Natural killer cell (primary cell): ENCODE results near the gene DTX3. TPM values are rescaled to one million over a fixed set of nuclear protein-coding genes. Genes with fewer than 3 reads are reported as not detected.

Experiments
- ATAC-seq, 3 donors: fragments of 150-1000 bp in 2 of 3; fragments of 200-7000 bp in 1 of 3; cut with Tn5 transposase; 1 replicate in 1 of 3; 2 replicates in 2 of 3; pipeline ENCODE4 v1.10.0; 2021; ENCODE audit warnings: mild to moderate bottlenecking in 2 of 3, moderate library complexity in 2 of 3
- DNase-seq, 2 donors: peaks; one replicate each; pipeline versions ENCODE4 v3.0.0 to v3.0.0-alpha.2; 2013 to 2021; ENCODE audit warnings: mixed read lengths in 1 of 2
- H3K27ac ChIP-seq: one replicate; pipeline ENCODE4 v1.5.1; 2013; ENCODE audit warnings: mild to moderate bottlenecking, low read length
- H3K27me3 ChIP-seq: one replicate; pipeline ENCODE4 v1.6.1; 2013; ENCODE audit warnings: low read length; ENCODE audit not compliant: control insufficient read depth, insufficient read depth
- H3K36me3 ChIP-seq: one replicate; pipeline ENCODE4 v1.6.1; 2013; ENCODE audit warnings: low read length; ENCODE audit not compliant: control insufficient read depth, insufficient read depth
- H3K4me1 ChIP-seq: one replicate; pipeline ENCODE4 v1.6.1; 2013; ENCODE audit warnings: low read length; ENCODE audit not compliant: control insufficient read depth, insufficient read depth
- H3K4me3 ChIP-seq: one replicate; pipeline ENCODE4 v1.5.1; 2013; ENCODE audit warnings: low read length
- H3K9me3 ChIP-seq: one replicate; pipeline ENCODE4 v1.6.1; 2013; ENCODE audit warnings: low read length; ENCODE audit not compliant: control insufficient read depth, insufficient read depth
- H3K27ac Mint-ChIP-seq, 2 donors: one replicate each; pipeline ENCODE4 v1.8.0; 2022; ENCODE audit warnings: mild to moderate bottlenecking in 2 of 2, mixed read lengths in 2 of 2, moderate library complexity in 1 of 2
- H3K27me3 Mint-ChIP-seq, 2 donors: one replicate each; pipeline ENCODE4 v1.8.0; 2022; ENCODE audit warnings: low read depth in 2 of 2, mixed read lengths in 2 of 2
- H3K36me3 Mint-ChIP-seq: one replicate; pipeline ENCODE4 v1.8.0; 2022; ENCODE audit warnings: mixed read lengths
- H3K4me1 Mint-ChIP-seq, 2 donors: one replicate each; pipeline ENCODE4 v1.8.0; 2022; ENCODE audit warnings: mixed read lengths in 2 of 2
- H3K4me3 Mint-ChIP-seq: one replicate; pipeline ENCODE4 v1.8.0; 2022; ENCODE audit warnings: mild to moderate bottlenecking, moderate library complexity, mixed read lengths
- H3K9me3 Mint-ChIP-seq, 2 donors: one replicate each; pipeline ENCODE4 v1.8.0; 2022; ENCODE audit warnings: mixed read lengths in 2 of 2
- whole genome bisulfite sequencing: methylation state at CpG from one replicate; pipeline ENCODE4 v1.1.7; 2013; ENCODE audit warnings: missing lambda C conversion rate; ENCODE audit not compliant: insufficient coverage; 5-methylcytosine and 5-hydroxymethylcytosine counted together
- intact Hi-C: fragments of 100-400 bp; cut with micrococcal nuclease; formaldehyde crosslinking; loops from one replicate; pipeline ENCODE4 v1.14.2; 2022
- total RNA-seq, 4 donors: library from RNA; stranded (reverse); fragments of 120-200 nt in 1 of 4; gene quantifications; one replicate each; pipeline versions ENCODE4 v1.2.3 to v1.2.4, GENCODE V29; 2013 to 2022
- TF ChIP-seq, protein P1 (sequence below): fragments of 200-600 bp; IDR thresholded peaks from one replicate; pipeline ENCODE4 v1.8.0; 2022; ENCODE audit warnings: antibody characterized with exemption

The DTX3 gene
- total RNA-seq, 3 donors from 2014 or later (not counting 1 experiment from before 2014, with no cell fraction given) = 65.1 to 81.1 (median 77.0) TPM

- H3K27me3 Mint-ChIP-seq = peaks cover 86 to 94% of the 10 kb centered on the region in 2 donors
- H3K4me3 Mint-ChIP-seq = no peak overlapping the region
- H3K36me3 Mint-ChIP-seq = no peaks in the 10 kb centered on the region
- H3K27ac Mint-ChIP-seq = no peak overlapping the region
- peaks cover 26 to 39% of the 10 kb centered on the region in 2 donors for H3K4me1 Mint-ChIP-seq
- Histone ChIP-seq H3K4me1 (peaks cover 37% of the 10 kb centered on the region), H3K9me3 (no peaks in the 10 kb centered on the region), H3K36me3 (no peaks in the 10 kb centered on the region), H3K27me3 (peaks cover 90% of the 10 kb centered on the region), H3K27ac (no peak overlapping the region), H3K4me3 (no peak overlapping the region)
- WGBS = 82% methylated on average over 8 of the region's 8 CpGs
- TF ChIP-seq, protein P1, sequence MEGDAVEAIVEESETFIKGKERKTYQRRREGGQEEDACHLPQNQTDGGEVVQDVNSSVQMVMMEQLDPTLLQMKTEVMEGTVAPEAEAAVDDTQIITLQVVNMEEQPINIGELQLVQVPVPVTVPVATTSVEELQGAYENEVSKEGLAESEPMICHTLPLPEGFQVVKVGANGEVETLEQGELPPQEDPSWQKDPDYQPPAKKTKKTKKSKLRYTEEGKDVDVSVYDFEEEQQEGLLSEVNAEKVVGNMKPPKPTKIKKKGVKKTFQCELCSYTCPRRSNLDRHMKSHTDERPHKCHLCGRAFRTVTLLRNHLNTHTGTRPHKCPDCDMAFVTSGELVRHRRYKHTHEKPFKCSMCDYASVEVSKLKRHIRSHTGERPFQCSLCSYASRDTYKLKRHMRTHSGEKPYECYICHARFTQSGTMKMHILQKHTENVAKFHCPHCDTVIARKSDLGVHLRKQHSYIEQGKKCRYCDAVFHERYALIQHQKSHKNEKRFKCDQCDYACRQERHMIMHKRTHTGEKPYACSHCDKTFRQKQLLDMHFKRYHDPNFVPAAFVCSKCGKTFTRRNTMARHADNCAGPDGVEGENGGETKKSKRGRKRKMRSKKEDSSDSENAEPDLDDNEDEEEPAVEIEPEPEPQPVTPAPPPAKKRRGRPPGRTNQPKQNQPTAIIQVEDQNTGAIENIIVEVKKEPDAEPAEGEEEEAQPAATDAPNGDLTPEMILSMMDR = no peak
- intact Hi-C loops = loop anchor here (5.0 kb wide), 1 partner anchor 147 kb away; the partner anchor contains the start of gene ARHGAP9
- H3K9me3 Mint-ChIP-seq = no peaks in the 10 kb centered on the region
- no peak for ATAC-seq
- DNase-seq = no peak
Measured at GRCh38 chr12:57624441-57625220, 20.0 kb downstream of the DTX3 start.

DNA sequence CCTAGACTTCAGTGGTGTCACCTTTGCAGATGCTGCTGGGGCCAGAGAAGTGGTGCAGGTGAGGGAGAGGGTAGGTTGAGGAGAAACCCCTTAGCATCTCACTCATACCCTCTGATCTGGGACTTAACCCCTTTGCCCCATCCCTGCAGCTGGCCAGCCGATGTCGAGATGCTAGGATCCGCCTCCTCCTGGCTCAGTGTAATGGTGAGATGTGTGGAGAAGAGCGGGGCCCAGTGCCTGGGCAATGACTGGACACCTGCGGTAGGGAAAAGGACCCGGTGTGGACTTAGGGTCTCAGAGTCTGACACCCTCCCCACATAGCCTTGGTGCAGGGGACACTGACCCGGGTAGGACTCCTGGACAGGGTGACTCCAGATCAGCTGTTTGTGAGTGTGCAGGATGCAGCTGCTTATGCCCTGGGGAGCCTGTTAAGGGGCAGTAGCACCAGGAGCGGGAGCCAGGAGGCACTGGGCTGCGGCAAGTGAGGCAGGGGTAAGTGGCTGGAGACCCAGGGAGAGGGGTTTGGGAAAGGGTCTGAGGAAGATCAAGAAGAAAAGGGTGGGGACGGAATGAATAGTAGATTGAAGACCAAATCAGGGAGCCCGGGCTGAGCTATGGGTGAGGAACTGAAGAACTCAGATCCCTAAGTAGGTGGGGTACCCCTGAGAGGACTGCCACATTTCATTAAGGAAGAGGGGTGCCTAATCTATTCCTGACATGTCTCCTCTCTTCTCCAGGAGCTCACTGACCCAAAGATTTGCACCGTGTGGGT, 20.8 kb downstream of the DTX3 start:
- Mint-ChIP-seq H3K9me3 (no peaks in the 10 kb centered on the region), H3K4me1 (peaks cover 23 to 35% of the 10 kb centered on the region in 2 donors), H3K36me3 (no peaks in the 10 kb centered on the region), H3K27me3 (peaks cover 87 to 95% of the 10 kb centered on the region in 2 donors), H3K27ac (no peak overlapping the region), H3K4me3 (no peak overlapping the region)
- H3K9me3 ChIP-seq = no peaks in the 10 kb centered on the region
- no peaks in the 10 kb centered on the region for H3K36me3 ChIP-seq
- WGBS = 70% methylated on average over 12 of the region's 12 CpGs
- intact Hi-C loops = no loop called here
- H3K27ac ChIP-seq = no peak overlapping the region
- TF ChIP-seq, protein P1 = no peak
- no peak overlapping the region for H3K4me3 ChIP-seq
- ATAC-seq (no peak), DNase-seq (no peak)
- H3K4me1 ChIP-seq = peaks cover 29% of the 10 kb centered on the region
- H3K27me3 ChIP-seq = peaks cover 83% of the 10 kb centered on the region

GRCh38 chr12:57626111-57626920, 21.7 kb downstream of the DTX3 start:
- DNase-seq (no peak), ATAC-seq (no peak)
- intact Hi-C loops = no loop called here
- Histone ChIP-seq H3K27me3 (peaks cover 83% of the 10 kb centered on the region), H3K9me3 (no peaks in the 10 kb centered on the region), H3K4me3 (no peak overlapping the region), H3K27ac (no peak overlapping the region), H3K36me3 (no peaks in the 10 kb centered on the region), H3K4me1 (peaks cover 20% of the 10 kb centered on the region)
- H3K36me3 Mint-ChIP-seq = no peaks in the 10 kb centered on the region
- no peaks in the 10 kb centered on the region for H3K9me3 Mint-ChIP-seq
- no peak overlapping the region for H3K4me3 Mint-ChIP-seq
- WGBS = 49% methylated on average over 11 of the region's 13 CpGs
- H3K4me1 Mint-ChIP-seq = peaks cover 14 to 27% of the 10 kb centered on the region in 2 donors
- no peak overlapping the region for H3K27ac Mint-ChIP-seq
- TF ChIP-seq, protein P1 = no peak
- H3K27me3 Mint-ChIP-seq = peaks cover 87 to 93% of the 10 kb centered on the region in 2 donors
